Activated naive CD8-positive, alpha-beta T cell treated with anti-CD3 and anti-CD28 coated beads, Interleukin-2, amount 10 ng/mL, durations not matched to agents 7 days and 5 days (primary cell): Measurements from ENCODE around the gene RPL18A. TPM values are rescaled to one million over a fixed set of nuclear protein-coding genes. Genes with fewer than 3 reads are reported as not detected.

Experiments used
- total RNA-seq, 2 experiments: library from RNA; stranded (reverse); gene quantifications; one replicate each; pipeline ENCODE4 v1.2.3, GENCODE V29; 2021

RPL18A gene
- total RNA-seq, 2 experiments from 2014 or later, result 2,260 to 2,272 TPM

Other genes starting within 250 kb of the RPL18A start
- under 1 TPM; 0.06 to 0.25 TPM for gene UNC13A, start 171.6 kb upstream of the RPL18A start, total RNA-seq
- gene MAP1S, start 140.4 kb upstream of the RPL18A start, total RNA-seq, result 10 to 100 TPM; 71.2 to 78.4 TPM
- gene FCHO1, start 108.4 kb upstream of the RPL18A start, total RNA-seq, result 10 to 100 TPM; 74.2 to 77.9 TPM
- gene B3GNT3, start 64.8 kb upstream of the RPL18A start, total RNA-seq, result not detected
- 1 to 10 TPM; 1.6 to 2.9 TPM for gene INSL3, start 38.4 kb upstream of the RPL18A start, total RNA-seq
- 100 to 1,000 TPM; 119 to 122 TPM for gene JAK3, start 11.9 kb upstream of the RPL18A start, total RNA-seq
- 1 to 10 TPM; 1.8 to 2.2 TPM for gene SLC5A5, start 12.0 kb downstream of the RPL18A start, total RNA-seq
- gene CCDC124, start 73.1 kb downstream of the RPL18A start, total RNA-seq, result 10 to 100 TPM; 54.2 to 56.4 TPM
- not detected for gene KCNN1, start 107.2 kb downstream of the RPL18A start, total RNA-seq
- 10 to 100 TPM; 66.5 to 71.2 TPM for gene ARRDC2, start 148.3 kb downstream of the RPL18A start, total RNA-seq
- 10 to 100 TPM; 52.5 to 56.4 TPM for gene IL12RB1, start 227.0 kb downstream of the RPL18A start, total RNA-seq
- gene MAST3, start 237.9 kb downstream of the RPL18A start, total RNA-seq, result 10 to 100 TPM; 36.7 to 38.3 TPM